SU-DHL-6 (cell line): ENCODE measurements around the gene SLC24A3.

ENCODE experiments used
- EZH2phosphoT487 ChIP-seq: fragments of 200-600 bp; sonication (generic), shearing (Covaris generic); conservative IDR thresholded peaks from 2 replicates; pipeline ENCODE4 v1.6.1; 2018; ENCODE audit warnings: mild to moderate bottlenecking, antibody characterized with exemption, low read length, moderate library complexity, mixed read lengths
- TF ChIP-seq, protein P1 (sequence below): fragments of 200-600 bp; sonication (generic); IDR thresholded peaks from one replicate; pipeline ENCODE4 v1.5.1; 2017; ENCODE audit warnings: antibody characterized with exemption, mild to moderate bottlenecking, low read length, moderate library complexity; ENCODE audit not compliant: insufficient read depth, poor library complexity, severe bottlenecking

DNA sequence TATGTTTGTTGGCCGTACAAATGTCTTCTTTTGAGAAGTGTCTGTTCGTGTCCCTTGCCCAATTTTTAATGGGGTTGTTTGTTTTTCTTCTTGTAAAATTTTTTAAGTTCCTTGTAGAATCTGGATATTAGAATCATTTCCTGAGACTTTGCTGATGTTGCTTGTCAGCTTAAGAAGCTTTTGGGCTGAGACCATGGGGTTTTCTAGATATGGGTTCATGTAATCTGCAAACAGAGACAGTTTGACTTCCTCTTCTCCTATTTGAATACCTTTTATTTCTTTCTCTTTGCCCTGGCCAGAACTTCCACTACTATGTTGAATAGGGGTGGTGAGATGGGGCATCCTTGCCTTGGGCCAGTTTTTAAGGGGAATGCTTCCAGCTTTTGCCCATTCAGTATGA, 82.6 kb downstream of the SLC24A3 start:
- TF ChIP-seq, protein P1, sequence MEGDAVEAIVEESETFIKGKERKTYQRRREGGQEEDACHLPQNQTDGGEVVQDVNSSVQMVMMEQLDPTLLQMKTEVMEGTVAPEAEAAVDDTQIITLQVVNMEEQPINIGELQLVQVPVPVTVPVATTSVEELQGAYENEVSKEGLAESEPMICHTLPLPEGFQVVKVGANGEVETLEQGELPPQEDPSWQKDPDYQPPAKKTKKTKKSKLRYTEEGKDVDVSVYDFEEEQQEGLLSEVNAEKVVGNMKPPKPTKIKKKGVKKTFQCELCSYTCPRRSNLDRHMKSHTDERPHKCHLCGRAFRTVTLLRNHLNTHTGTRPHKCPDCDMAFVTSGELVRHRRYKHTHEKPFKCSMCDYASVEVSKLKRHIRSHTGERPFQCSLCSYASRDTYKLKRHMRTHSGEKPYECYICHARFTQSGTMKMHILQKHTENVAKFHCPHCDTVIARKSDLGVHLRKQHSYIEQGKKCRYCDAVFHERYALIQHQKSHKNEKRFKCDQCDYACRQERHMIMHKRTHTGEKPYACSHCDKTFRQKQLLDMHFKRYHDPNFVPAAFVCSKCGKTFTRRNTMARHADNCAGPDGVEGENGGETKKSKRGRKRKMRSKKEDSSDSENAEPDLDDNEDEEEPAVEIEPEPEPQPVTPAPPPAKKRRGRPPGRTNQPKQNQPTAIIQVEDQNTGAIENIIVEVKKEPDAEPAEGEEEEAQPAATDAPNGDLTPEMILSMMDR: no peak
- no peak for TF ChIP-seq EZH2phosphoT487
